ENCODE data around the gene CACNA1H.
"Not testable (repeated sequence)": the region's sequence is repeated elsewhere in the genome, so short reads cannot be mapped to it uniquely, and the experiment has no call there.

Gene CACNA1H

DNA sequence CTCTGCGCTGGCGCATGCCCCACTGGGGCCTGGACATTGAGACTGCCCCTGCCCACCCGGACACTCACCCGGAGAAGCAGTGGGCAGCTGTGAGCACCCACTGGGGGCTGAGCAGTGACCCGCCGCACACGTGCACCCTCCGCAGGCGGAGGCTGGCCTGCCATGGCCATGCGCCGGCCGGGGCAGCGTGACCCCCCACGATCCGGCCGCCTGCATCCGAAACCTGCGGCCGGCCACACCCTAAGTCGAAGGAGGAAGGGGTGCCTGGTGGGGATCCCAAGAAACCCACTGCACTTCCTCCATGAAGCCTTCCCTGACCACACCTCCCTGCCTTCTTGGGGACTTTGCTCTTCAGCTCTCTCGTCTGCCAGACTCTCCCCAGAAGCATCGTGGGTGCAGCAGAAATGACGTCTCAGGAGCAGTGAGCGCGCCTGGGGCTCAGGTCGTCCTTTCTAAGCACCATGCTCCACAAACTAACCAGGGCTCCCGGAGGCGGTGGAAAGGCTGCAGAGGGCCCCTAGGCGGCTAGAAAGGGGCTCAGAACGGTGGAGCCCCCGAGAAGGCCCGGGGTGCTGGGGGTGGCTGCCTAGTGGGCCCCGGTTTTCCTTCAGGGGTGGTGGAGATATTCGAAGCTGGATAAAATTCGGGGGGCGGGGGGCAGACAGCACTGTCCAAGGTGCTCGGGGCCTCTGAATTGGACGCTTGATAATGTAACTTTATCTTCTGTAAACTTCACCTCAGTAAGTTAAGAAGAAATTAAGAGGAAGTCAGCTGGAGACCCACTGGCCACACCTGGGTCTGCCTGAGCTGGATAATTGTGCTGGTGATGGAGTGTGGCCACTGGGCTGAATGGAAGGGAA is 70.7 kb downstream of the CACNA1H start:
- peaks cover 79% of the 10 kb centered on the region for H3K27me3 ChIP-seq (ENCODE audit: insufficient read depth, low read depth)
- no peak overlapping the region for H3K4me3 ChIP-seq (IDR thresholded peaks at IDR 0.05; ENCODE audit: insufficient read depth, low read depth, low read length)
- no peaks in the 10 kb centered on the region for H4K20me1 ChIP-seq (ENCODE audit: insufficient read depth)
- no peaks in the 10 kb centered on the region for H3K36me3 ChIP-seq (ENCODE audit: insufficient read depth)
- TF ChIP-seq, protein P1, sequence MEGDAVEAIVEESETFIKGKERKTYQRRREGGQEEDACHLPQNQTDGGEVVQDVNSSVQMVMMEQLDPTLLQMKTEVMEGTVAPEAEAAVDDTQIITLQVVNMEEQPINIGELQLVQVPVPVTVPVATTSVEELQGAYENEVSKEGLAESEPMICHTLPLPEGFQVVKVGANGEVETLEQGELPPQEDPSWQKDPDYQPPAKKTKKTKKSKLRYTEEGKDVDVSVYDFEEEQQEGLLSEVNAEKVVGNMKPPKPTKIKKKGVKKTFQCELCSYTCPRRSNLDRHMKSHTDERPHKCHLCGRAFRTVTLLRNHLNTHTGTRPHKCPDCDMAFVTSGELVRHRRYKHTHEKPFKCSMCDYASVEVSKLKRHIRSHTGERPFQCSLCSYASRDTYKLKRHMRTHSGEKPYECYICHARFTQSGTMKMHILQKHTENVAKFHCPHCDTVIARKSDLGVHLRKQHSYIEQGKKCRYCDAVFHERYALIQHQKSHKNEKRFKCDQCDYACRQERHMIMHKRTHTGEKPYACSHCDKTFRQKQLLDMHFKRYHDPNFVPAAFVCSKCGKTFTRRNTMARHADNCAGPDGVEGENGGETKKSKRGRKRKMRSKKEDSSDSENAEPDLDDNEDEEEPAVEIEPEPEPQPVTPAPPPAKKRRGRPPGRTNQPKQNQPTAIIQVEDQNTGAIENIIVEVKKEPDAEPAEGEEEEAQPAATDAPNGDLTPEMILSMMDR (conservative IDR thresholded peaks at IDR 0.05; ENCODE audit: low read depth, low read length) = no peak
- H3K4me1 ChIP-seq (ENCODE audit: low read depth, poor library complexity, severe bottlenecking) = no peaks in the 10 kb centered on the region
- H3K4me2 ChIP-seq = no peak overlapping the region
- H3K9ac ChIP-seq = no peak overlapping the region
- no peaks in the 10 kb centered on the region for H3K79me2 ChIP-seq (ENCODE audit: insufficient read depth, low read depth)
- no peak overlapping the region for H3K27ac ChIP-seq
- no peak overlapping the region for H2AFZ ChIP-seq (ENCODE audit: low read depth)

DNA sequence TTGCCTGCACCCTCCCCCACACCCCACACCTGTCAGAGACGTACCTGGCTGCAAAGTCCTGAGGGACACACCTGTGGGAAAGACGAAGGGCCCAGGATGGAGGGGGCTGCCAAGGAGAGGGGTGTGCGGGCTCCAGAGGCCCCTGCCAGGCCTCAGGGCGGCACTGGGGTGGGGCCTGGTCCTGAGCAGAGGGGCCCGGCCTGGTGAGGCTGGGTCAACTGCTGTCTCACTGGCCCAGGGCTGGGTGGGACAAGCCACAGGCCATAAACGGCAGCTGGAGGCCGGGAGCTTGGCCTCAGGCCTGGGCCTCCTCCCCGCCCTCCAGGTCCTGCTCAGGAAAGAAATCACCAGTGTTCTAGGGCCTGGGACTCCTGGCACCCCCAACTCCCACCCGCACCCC is 71.7 kb downstream of the CACNA1H start:
- H3K27ac ChIP-seq = no peak overlapping the region
- TF ChIP-seq, protein P1 (conservative IDR thresholded peaks at IDR 0.05; ENCODE audit: low read depth, low read length) = no peak
- H3K4me1 ChIP-seq (ENCODE audit: low read depth, poor library complexity, severe bottlenecking) = no peaks in the 10 kb centered on the region
- no peak overlapping the region for H2AFZ ChIP-seq (ENCODE audit: low read depth)
- no peaks in the 10 kb centered on the region for H4K20me1 ChIP-seq (ENCODE audit: insufficient read depth)
- no peak overlapping the region for H3K4me2 ChIP-seq
- H3K27me3 ChIP-seq (ENCODE audit: insufficient read depth, low read depth) = peaks cover 71% of the 10 kb centered on the region
- H3K79me2 ChIP-seq (ENCODE audit: insufficient read depth, low read depth) = no peaks in the 10 kb centered on the region
- no peak overlapping the region for H3K4me3 ChIP-seq (IDR thresholded peaks at IDR 0.05; ENCODE audit: insufficient read depth, low read depth, low read length)
- H3K36me3 ChIP-seq (ENCODE audit: insufficient read depth) = no peaks in the 10 kb centered on the region
- no peak overlapping the region for H3K9ac ChIP-seq

DNA sequence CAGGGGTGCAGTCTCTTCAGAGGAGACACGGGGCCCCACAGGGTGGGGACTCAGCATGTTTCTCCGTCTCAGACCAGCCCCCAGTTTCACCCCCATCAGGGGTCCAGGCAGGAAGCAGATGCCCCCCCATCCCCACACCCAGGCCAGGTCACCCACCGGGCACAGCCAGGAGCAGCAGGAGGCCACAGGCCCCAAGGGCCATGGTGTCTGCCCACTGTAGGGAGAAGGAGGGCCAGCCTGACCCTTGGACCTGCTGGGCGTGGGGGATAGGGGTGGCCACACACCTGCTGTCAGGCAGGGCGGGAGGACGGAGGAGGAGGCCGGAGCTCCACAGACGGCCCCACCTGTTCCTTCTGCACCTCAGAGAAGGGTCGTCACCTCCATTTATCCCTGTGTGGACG is 72.1 kb downstream of the CACNA1H start, which contains the start of gene TPSG1:
TSS of gene TPSG1 (minus strand) at position 218 of the 401 bp plus-strand sequence. CDS start at position 202, 16 bp downstream.
- Histone ChIP-seq H3K79me2 (ENCODE audit: insufficient read depth, low read depth) (no peaks in the 10 kb centered on the region), H3K4me3 (IDR thresholded peaks at IDR 0.05; ENCODE audit: insufficient read depth, low read depth, low read length) (no peak within 1 kb of the TSS), H2AFZ (ENCODE audit: low read depth) (no peak within 1 kb of the TSS), H3K36me3 (ENCODE audit: insufficient read depth) (no peaks in the 10 kb centered on the region), H3K9ac (no peak within 1 kb of the TSS), H3K4me2 (no peak within 1 kb of the TSS), H4K20me1 (ENCODE audit: insufficient read depth) (no peaks in the 10 kb centered on the region), H3K27me3 (ENCODE audit: insufficient read depth, low read depth) (peaks cover 66% of the 10 kb centered on the region), H3K4me1 (ENCODE audit: low read depth, poor library complexity, severe bottlenecking) (no peaks in the 10 kb centered on the region), H3K27ac (no peak within 1 kb of the TSS)
- TF ChIP-seq, protein P1 (conservative IDR thresholded peaks at IDR 0.05; ENCODE audit: low read depth, low read length) = no peak

DNA sequence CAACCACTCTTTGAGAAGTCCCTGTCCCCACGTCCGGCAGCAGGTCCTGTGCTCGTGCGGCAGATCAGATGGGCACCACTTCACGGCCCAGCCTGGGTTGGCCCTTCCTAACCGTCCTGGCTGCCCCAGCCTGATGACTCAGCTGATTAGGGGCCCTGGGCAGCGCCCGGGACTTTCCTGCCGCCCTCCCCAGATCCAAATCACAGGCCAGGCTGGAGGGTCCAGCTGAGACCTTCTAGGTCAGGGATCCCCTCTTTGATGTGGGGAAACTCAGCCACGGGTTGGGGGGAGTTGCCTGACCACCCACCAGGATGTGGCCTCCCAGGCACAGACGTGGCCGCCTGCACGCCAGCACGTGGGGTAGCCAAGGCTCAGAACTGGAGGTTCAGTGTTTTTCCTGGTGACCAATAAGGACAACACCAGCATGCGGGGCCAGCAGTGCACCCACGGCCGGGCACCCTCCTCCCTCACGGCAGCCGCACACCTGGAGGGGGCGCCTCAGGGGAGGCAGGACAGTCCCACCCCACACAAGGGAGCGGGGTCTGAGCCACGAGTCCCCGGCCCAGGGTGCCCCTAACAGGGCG is 72.9 kb downstream of the CACNA1H start:
- not testable (repeated sequence) for H3K4me2 ChIP-seq; H3K27ac ChIP-seq; H3K9ac ChIP-seq; H4K20me1 ChIP-seq (ENCODE audit: insufficient read depth); H3K4me3 ChIP-seq (IDR thresholded peaks at IDR 0.05; ENCODE audit: insufficient read depth, low read depth, low read length); H3K79me2 ChIP-seq (ENCODE audit: insufficient read depth, low read depth); H2AFZ ChIP-seq (ENCODE audit: low read depth); H3K4me1 ChIP-seq (ENCODE audit: low read depth, poor library complexity, severe bottlenecking); H3K36me3 ChIP-seq (ENCODE audit: insufficient read depth)
- H3K27me3 ChIP-seq (ENCODE audit: insufficient read depth, low read depth) = peaks cover 59% of the 10 kb centered on the region

DNA sequence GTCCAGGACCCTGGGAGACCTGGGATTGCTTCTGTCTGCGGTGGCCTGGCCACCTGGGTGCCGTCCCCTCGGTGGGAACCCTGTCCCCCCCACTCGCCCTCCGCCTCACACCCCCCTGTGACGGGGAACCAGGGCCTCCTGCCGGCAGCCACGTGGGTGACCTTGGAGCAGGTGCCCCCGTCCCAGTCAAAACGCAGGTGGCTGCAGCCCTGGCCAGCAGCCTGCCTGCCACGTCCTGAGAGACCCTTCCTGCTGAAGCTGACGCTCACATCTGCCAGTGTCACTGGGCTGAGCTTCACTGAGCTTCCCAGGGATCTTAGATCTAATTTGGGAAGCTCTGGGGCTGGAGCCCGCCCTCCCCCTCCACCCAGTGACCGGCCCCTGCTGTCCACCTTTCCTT is 73.8 kb downstream of the CACNA1H start:
- H2AFZ ChIP-seq (ENCODE audit: low read depth); H3K36me3 ChIP-seq (ENCODE audit: insufficient read depth); H3K79me2 ChIP-seq (ENCODE audit: insufficient read depth, low read depth); H3K4me3 ChIP-seq (IDR thresholded peaks at IDR 0.05; ENCODE audit: insufficient read depth, low read depth, low read length); H3K4me1 ChIP-seq (ENCODE audit: low read depth, poor library complexity, severe bottlenecking); H3K9ac ChIP-seq; H3K27ac ChIP-seq; H4K20me1 ChIP-seq (ENCODE audit: insufficient read depth); H3K4me2 ChIP-seq: not testable (repeated sequence)
- H3K27me3 ChIP-seq (ENCODE audit: insufficient read depth, low read depth) = peaks cover 50% of the 10 kb centered on the region

DNA sequence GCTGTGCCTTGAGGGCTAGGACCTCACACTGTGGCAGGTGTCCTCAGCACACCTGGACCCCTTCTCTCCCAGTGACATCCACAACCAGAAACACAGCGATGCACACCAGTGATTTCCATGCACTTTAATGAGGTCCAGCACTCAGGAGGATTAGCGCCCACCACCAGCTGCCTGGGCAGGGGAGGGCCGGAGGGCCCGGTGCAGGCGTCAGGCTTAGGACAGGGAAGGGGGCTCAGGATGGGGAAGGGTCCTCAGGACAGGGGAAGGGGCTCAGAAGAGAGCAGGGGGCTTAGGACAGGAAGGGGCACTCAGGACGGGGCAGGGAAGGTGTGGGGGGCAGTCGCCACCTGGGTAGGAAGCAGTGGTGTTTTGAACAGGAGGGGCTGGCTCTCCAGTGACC is 75.3 kb downstream of the CACNA1H start:
- H3K4me1 ChIP-seq (ENCODE audit: low read depth, poor library complexity, severe bottlenecking); H3K27ac ChIP-seq; H4K20me1 ChIP-seq (ENCODE audit: insufficient read depth); H3K9ac ChIP-seq; H3K4me2 ChIP-seq; H2AFZ ChIP-seq (ENCODE audit: low read depth); H3K79me2 ChIP-seq (ENCODE audit: insufficient read depth, low read depth); H3K4me3 ChIP-seq (IDR thresholded peaks at IDR 0.05; ENCODE audit: insufficient read depth, low read depth, low read length); H3K36me3 ChIP-seq (ENCODE audit: insufficient read depth): not testable (repeated sequence)
- H3K27me3 ChIP-seq (ENCODE audit: insufficient read depth, low read depth) = peaks cover 35% of the 10 kb centered on the region

DNA sequence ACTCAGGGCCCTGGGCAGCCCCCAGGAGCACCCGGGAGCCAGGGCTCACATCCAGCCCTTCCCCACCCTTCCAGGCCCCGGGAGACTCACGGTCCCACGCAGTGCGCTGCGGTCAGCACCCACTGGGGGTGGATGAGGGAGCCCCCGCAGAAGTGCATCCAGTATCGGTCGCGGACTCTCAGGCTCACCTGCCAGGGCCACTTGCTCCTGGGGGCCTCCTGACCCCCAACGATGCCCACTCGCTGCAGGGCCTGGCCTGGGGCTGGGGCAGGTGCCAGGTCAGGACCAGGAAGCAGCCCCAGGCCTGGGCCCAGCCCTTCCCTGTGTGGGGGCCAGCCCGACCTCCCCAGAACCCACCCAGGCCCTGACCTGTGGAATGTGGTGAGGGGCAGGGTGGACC is 76.6 kb downstream of the CACNA1H start:
- not testable (repeated sequence) for H3K9ac ChIP-seq; H3K27ac ChIP-seq; H3K36me3 ChIP-seq (ENCODE audit: insufficient read depth); H2AFZ ChIP-seq (ENCODE audit: low read depth); H3K4me1 ChIP-seq (ENCODE audit: low read depth, poor library complexity, severe bottlenecking); H4K20me1 ChIP-seq (ENCODE audit: insufficient read depth); H3K4me3 ChIP-seq (IDR thresholded peaks at IDR 0.05; ENCODE audit: insufficient read depth, low read depth, low read length); H3K4me2 ChIP-seq; H3K79me2 ChIP-seq (ENCODE audit: insufficient read depth, low read depth)
- H3K27me3 ChIP-seq (ENCODE audit: insufficient read depth, low read depth) = peaks cover 24% of the 10 kb centered on the region
